ENCODE data around the gene OSBPL8. TPM values are rescaled to one million over a fixed set of nuclear protein-coding genes. Genes with fewer than 3 reads are reported as not detected.

The OSBPL8 gene
- total RNA-seq, 2 donors from 2014 or later: 23.1 to 41.2 TPM

DNA sequence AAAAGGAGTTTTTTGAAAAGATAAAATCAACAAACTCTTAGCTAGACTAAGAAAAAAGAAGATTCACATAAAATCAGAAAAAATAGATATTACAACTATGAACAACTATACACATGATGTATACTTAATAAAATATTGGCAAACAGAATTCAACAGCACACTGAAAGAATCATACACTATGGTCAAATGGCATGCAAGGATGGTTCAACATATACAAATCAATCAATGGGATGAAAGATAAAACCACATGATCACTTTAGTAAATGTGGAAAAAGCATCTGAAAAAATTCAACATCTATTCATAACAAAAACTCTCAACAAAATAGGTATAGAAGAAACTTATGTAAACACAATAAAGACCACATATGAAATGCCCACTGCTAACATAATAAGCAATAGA is 126.8 kb downstream of the OSBPL8 start:
- TF ChIP-seq POLR2A (IDR thresholded peaks at IDR 0.05): no peak
- TF ChIP-seq, protein P1, sequence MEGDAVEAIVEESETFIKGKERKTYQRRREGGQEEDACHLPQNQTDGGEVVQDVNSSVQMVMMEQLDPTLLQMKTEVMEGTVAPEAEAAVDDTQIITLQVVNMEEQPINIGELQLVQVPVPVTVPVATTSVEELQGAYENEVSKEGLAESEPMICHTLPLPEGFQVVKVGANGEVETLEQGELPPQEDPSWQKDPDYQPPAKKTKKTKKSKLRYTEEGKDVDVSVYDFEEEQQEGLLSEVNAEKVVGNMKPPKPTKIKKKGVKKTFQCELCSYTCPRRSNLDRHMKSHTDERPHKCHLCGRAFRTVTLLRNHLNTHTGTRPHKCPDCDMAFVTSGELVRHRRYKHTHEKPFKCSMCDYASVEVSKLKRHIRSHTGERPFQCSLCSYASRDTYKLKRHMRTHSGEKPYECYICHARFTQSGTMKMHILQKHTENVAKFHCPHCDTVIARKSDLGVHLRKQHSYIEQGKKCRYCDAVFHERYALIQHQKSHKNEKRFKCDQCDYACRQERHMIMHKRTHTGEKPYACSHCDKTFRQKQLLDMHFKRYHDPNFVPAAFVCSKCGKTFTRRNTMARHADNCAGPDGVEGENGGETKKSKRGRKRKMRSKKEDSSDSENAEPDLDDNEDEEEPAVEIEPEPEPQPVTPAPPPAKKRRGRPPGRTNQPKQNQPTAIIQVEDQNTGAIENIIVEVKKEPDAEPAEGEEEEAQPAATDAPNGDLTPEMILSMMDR (IDR thresholded peaks at IDR 0.05): no peak
- no peak for DNase-seq
- intact Hi-C loops (cut with DNase I): no loop called here
- Histone ChIP-seq H3K27me3 (no peaks in the 10 kb centered on the region), H3K4me3 (no peak overlapping the region), H3K4me1 (no peaks in the 10 kb centered on the region), H3K27ac (no peak overlapping the region), H3K9me3 (no peaks in the 10 kb centered on the region), H3K36me3 (replicated peaks in 1 of 2; ENCODE audit: insufficient read depth in 1 of 2, low read depth in 2 of 2) (no peaks in the 10 kb centered on the region)
- ATAC-seq: no peak

- no peaks in the 10 kb centered on the region for H3K27me3 ChIP-seq
- H3K4me1 ChIP-seq: peaks cover 4% of the 10 kb centered on the region
- H3K36me3 ChIP-seq (replicated peaks in 1 of 2; ENCODE audit: insufficient read depth in 1 of 2, low read depth in 2 of 2): no peaks in the 10 kb centered on the region
- no peak for DNase-seq
- no peak for ATAC-seq
- H3K27ac ChIP-seq: no peak overlapping the region
- H3K9me3 ChIP-seq: no peaks in the 10 kb centered on the region
- no peak overlapping the region for H3K4me3 ChIP-seq
- no peak for TF ChIP-seq POLR2A (IDR thresholded peaks at IDR 0.05)
- TF ChIP-seq, protein P1 (IDR thresholded peaks at IDR 0.05): no peak
- intact Hi-C loops (cut with DNase I): no loop called here
Observed at GRCh38 chr12:76428117-76428516, 131.5 kb downstream of the OSBPL8 start.

GRCh38 chr12:76426160-76426559 is 133.4 kb downstream of the OSBPL8 start:
- Histone ChIP-seq H3K4me1 (peaks cover 7% of the 10 kb centered on the region), H3K4me3 (no peak overlapping the region), H3K36me3 (replicated peaks in 1 of 2; ENCODE audit: insufficient read depth in 1 of 2, low read depth in 2 of 2) (no peaks in the 10 kb centered on the region), H3K27me3 (no peaks in the 10 kb centered on the region), H3K27ac (no peak overlapping the region), H3K9me3 (no peaks in the 10 kb centered on the region)
- intact Hi-C loops (cut with DNase I): no loop called here
- 87 to 96% methylated on average over 2 of the region's 2 CpGs for WGBS, 2 donors
- TF ChIP-seq, protein P1 (IDR thresholded peaks at IDR 0.05): no peak
- no peak for TF ChIP-seq POLR2A (IDR thresholded peaks at IDR 0.05)
- DNase-seq (no peak), ATAC-seq (no peak)

DNA sequence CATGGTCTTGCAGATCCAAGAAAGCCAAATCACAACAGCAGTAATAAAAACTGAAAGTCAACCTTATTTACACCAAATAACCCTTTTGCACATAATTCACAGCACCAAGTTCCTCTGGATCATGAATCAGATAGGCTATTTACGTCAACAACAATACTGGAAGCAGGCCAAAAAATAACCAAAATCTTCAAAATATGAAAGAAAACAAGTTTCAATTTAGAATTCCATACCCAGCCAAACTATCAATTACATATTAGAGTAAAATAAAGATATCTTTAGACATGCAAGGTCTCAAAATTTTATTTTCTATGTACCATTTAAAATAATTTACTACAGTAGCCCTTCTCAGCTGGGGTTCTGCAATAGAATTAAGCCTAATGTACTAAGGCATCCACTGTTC is 134.6 kb downstream of the OSBPL8 start:
- no peak for ATAC-seq
- no peaks in the 10 kb centered on the region for H3K36me3 ChIP-seq (replicated peaks in 1 of 2; ENCODE audit: insufficient read depth in 1 of 2, low read depth in 2 of 2)
- H3K27ac ChIP-seq: no peak overlapping the region
- no peak for DNase-seq
- H3K4me1 ChIP-seq: peaks cover 7% of the 10 kb centered on the region
- WGBS, 2 donors: 90 to 92% methylated on average over 1 of the region's 1 CpG
- TF ChIP-seq, protein P1 (IDR thresholded peaks at IDR 0.05): no peak
- TF ChIP-seq POLR2A (IDR thresholded peaks at IDR 0.05): no peak
- no peaks in the 10 kb centered on the region for H3K9me3 ChIP-seq
- intact Hi-C loops (cut with DNase I): no loop called here
- H3K4me3 ChIP-seq: no peak overlapping the region
- H3K27me3 ChIP-seq: no peaks in the 10 kb centered on the region

GRCh38 chr12:76422543-76423438 is 136.8 kb downstream of the OSBPL8 start:
- H3K4me1 ChIP-seq: peaks cover 7% of the 10 kb centered on the region
- intact Hi-C loops (cut with DNase I): no loop called here
- no peak for ATAC-seq
- TF ChIP-seq POLR2A (IDR thresholded peaks at IDR 0.05): no peak
- TF ChIP-seq, protein P1 (IDR thresholded peaks at IDR 0.05): no peak
- no peak overlapping the region for H3K4me3 ChIP-seq
- H3K27me3 ChIP-seq: no peaks in the 10 kb centered on the region
- H3K36me3 ChIP-seq (replicated peaks in 1 of 2; ENCODE audit: insufficient read depth in 1 of 2, low read depth in 2 of 2): no peaks in the 10 kb centered on the region
- no peak overlapping the region for H3K27ac ChIP-seq
- DNase-seq: no peak
- 58 to 60% methylated on average over 9 of the region's 9 CpGs for WGBS, 2 donors
- no peaks in the 10 kb centered on the region for H3K9me3 ChIP-seq

All from body of pancreas (tissue), 4 donors.